Measurements from ENCODE around the gene ERCC2. TPM values are rescaled to one million over a fixed set of nuclear protein-coding genes. Genes with fewer than 3 reads are reported as not detected.

ERCC2 gene
- total and polyA plus RNA-seq, 2 of the 4 experiments (the other 2 are of a cell fraction): 30.6 to 66.5 TPM

GRCh38 chr19:45320997-45321775 lies 49.2 kb downstream of the ERCC2 start:
- CTCF ChIA-PET: no interaction called here
- H3K14ac ChIP-seq (replicated peaks; ENCODE audit: low read depth, low read length): no peak overlapping the region
- intact Hi-C loops (cut with micrococcal nuclease): no loop called here

More at GRCh38 chr19:45320997-45321775, 49.2 kb downstream of the ERCC2 start:
- no peak for DNase-seq
- Histone ChIP-seq H2AK5ac (ENCODE audit: low read depth, low read length) (no peak overlapping the region), H3K27me3 (ENCODE audit: control insufficient read depth, insufficient read depth, low read length) (peaks cover 32% of the 10 kb centered on the region), H3K56ac (ENCODE audit: extremely low read depth, insufficient read depth, low read length) (no peak overlapping the region), H3K18ac (ENCODE audit: low read depth, low read length) (no peak overlapping the region), H3K9ac (ENCODE audit: low read depth, low read length) (no peak overlapping the region), H2BK15ac (ENCODE audit: low read depth, low read length) (no peak overlapping the region), H3K9me3 (ENCODE audit: control insufficient read depth, insufficient read depth, low read length) (no peaks in the 10 kb centered on the region), H4K91ac (ENCODE audit: insufficient read depth, low read depth, low read length) (no peak overlapping the region), H4K5ac (ENCODE audit: low read depth, low read length) (no peak overlapping the region), H2BK20ac (ENCODE audit: low read depth, low read length) (no peak overlapping the region), H3K4me1 (ENCODE audit: control insufficient read depth, insufficient read depth, low read length) (no peaks in the 10 kb centered on the region), H2AK9ac (replicated peaks; ENCODE audit: low read depth, low read length, poor library complexity) (no peak overlapping the region), H3K79me1 (ENCODE audit: low read depth in 1 of 2, low read length in 2 of 2) (no peaks in the 10 kb centered on the region), H3K4me2 (ENCODE audit: low read depth, low read length) (no peak overlapping the region), H3K4ac (ENCODE audit: low read depth, low read length) (no peak overlapping the region), H2BK120ac (ENCODE audit: low read depth, low read length) (no peak overlapping the region), H4K8ac (ENCODE audit: low read depth in 2 of 2, low read length in 2 of 2) (no peak overlapping the region), H3K9me1 (ENCODE audit: insufficient read depth, low read length) (no peaks in the 10 kb centered on the region), H3K36me3 (ENCODE audit: control insufficient read depth, insufficient read depth, low read length) (no peaks in the 10 kb centered on the region), H2BK5ac (ENCODE audit: low read depth, low read length, poor library complexity, severe bottlenecking) (no peak overlapping the region), H3K27ac (ENCODE audit: insufficient read depth, low read length) (no peak overlapping the region), H3K4me3 (ENCODE audit: insufficient read depth, low read depth, low read length) (no peak overlapping the region), H4K20me1 (ENCODE audit: insufficient read depth, low read length) (no peaks in the 10 kb centered on the region), H3K23ac (ENCODE audit: low read depth, low read length) (no peak overlapping the region), H2AFZ (replicated peaks; ENCODE audit: low read length, poor library complexity) (no peak overlapping the region)
- in situ Hi-C loops (cut with MboI; ENCODE audit: low sequenced_read_pairs): no loop called here
- BruUV-seq (replicated peaks): no TSS peak
- WGBS, 2 experiments (ENCODE audit: extremely low coverage in 2 of 2, insufficient read length in 1 of 2): no CpG with 5 or more reads among the region's 12 CpGs
- POLR2A ChIA-PET (ENCODE audit: unreplicated experiment): no interaction called here
- ATAC-seq (ENCODE audit: low read depth): no peak
- dilution Hi-C loops (cut with HindIII; ENCODE audit: low sequenced_read_pairs, unreplicated experiment): no loop called here
- TF ChIP-seq MXI1 (IDR thresholded peaks at IDR 0.05; ENCODE audit: borderline replicate concordance, low read depth, low read length) (no peak), BHLHE40 (IDR thresholded peaks at IDR 0.05; ENCODE audit: low read depth, low read length) (no peak), FOS (IDR thresholded peaks at IDR 0.05; ENCODE audit: low read depth, low read length) (no peak), CTCF (conservative IDR thresholded peaks at IDR 0.05; ENCODE audit: low read depth, low read length) (no peak), SMC3 (IDR thresholded peaks at IDR 0.05; ENCODE audit: low read depth, low read length) (no peak), MAFK (IDR thresholded peaks at IDR 0.05; ENCODE audit: low read depth, low read length) (no peak), CEBPB (IDR thresholded peaks at IDR 0.05; ENCODE audit: low read depth, low read length) (no peak), MAZ (IDR thresholded peaks at IDR 0.05; ENCODE audit: borderline replicate concordance, low read depth, low read length) (no peak), RFX5 (IDR thresholded peaks at IDR 0.05; ENCODE audit: low read depth, low read length) (no peak)

Data from IMR-90 (cell line).